ENCODE results near the gene MMP24.
"Not testable (repeated sequence)": the region's sequence is repeated elsewhere in the genome, so short reads cannot be mapped to it uniquely, and the experiment has no call there.

The MMP24 gene

GRCh38 chr20:35223941-35224340, 2.5 kb upstream of the MMP24 start:
- no peak for DNase-seq

DNA sequence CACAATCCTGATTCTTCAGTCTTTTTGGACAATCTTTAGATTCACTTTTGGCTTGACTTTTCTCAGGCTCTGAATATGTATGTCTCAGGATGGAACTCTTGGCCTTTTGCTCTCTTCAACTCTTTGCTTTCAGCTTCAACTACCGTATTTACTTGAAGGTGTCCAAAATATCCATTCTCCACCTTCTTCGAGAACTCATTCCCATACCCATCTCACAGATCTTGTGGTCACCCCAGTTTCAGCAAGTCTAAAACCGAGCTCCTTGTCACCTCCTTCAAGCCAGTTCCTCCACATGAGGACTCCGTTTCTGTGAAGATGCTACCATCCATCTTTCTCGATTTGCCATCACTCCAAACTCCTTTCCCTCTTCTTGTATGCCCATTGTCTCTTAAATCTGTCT, 2.0 kb upstream of the MMP24 start:
- DNase-seq = no peak

DNA sequence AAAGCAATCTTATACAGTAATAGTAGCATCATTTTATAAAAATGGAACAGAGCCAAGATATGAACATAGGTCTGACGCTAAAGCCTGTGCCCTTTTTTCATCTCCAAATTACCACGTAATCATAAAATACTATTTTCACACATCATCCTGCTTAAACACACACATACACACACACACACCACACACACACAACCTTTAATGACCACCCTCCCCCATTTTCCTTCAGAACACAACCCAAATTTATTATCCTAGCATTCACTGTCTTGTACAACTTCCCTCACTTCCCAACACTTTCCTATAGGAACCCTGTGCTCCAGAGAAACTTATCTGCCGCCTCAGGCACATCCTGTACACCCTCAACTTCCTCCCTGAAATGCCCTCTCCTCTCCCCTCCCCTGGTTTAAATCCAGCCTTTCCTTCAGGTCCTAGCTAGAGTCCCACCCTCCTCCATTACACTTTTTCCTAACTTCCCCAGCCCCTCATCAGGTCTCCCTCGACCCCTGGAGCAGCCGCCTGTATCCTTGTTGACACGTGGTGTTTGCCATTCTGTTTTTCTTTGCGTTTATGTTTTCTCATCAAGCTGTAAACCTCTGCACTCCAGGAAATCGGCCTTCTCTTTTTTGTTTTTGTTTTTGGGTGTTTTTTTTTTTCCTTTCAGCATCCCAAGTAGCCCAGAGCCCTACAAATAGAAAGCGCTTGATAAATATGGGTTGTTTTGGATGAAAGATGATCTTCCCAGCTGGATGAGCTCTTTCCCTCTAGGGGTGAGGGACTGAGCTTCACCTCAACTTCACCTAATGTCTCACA, 968 bp upstream of the MMP24 start:
- no peak for DNase-seq

GRCh38 chr20:35226884-35227681, 593 bp downstream of the MMP24 start:
- peak; percentile 21 for DNase-seq

DNA sequence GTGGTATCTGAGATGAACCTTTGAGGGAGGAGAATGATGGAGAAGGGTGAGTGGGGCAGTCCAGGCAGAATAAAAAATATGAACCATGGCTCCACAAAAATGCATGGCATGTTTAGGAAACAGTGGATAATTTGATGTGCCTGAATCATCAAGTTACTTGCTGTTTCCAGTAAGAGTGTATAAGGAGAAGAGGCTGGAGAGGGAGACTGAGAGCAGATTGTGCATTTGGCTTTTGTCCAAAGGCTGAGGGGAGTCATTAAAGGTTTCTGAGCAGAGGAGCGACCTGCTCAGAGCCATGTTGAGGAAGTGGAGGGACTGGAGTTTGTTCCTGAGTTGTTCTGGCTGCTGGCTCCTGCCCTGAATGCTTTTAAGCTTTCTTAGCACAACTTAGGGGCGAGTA, 6.1 kb downstream of the MMP24 start:
- DNase-seq = no peak

- no peak for DNase-seq
Observed at GRCh38 chr20:35235881-35236280, 9.4 kb downstream of the MMP24 start.

- no peak for DNase-seq
Observed at GRCh38 chr20:35237486-35237885, 11.0 kb downstream of the MMP24 start.

GRCh38 chr20:35238170-35238569, 11.7 kb downstream of the MMP24 start:
- DNase-seq = no peak

DNA sequence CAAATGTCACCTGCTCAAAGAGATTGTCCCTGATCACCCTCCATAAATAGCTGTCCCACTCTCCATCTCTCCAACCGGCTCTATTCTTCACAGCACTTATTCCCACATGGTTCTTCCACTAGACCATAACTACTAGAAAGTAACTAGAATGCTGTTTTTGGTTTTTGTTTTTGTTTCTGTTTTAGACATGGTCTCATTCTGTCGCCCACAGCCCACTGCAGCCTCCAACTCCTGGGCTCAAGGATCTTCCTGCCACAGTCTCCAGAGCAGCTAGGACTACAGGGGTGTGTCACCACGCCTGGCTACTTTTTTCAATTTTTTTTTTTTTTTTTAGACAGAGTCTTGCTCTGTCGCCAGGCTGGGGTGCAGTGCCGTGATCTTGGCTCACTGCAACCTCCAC, 12.2 kb downstream of the MMP24 start:
- peak; percentile 57 for DNase-seq

GRCh38 chr20:35240083-35240810, 13.8 kb downstream of the MMP24 start:
- DNase-seq = no peak

DNA sequence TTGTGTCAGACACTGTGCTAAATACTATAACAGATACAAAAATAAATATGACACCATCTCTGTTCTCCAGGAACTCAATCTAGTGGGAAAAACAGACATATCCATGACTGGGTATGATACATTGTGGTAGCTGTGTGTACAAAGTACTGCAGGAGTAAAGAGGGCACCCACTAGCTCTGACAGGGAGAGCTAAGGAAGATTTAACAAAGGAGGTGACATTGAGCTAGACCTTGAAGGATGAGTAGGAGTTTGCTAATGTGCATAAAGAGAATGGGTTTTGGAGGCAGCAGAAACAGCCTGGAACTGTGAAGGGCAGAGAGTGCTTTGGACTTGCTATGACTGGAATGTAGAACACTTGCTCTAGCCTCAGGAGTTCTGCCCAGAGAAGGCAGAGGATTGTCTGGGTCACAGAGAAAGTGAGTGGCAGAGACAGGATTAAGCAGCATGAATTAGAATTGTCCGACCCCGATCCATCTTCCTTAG, 14.4 kb downstream of the MMP24 start:
- no peak for DNase-seq

GRCh38 chr20:35243317-35243716, 16.8 kb downstream of the MMP24 start:
- no peak for DNase-seq

DNA sequence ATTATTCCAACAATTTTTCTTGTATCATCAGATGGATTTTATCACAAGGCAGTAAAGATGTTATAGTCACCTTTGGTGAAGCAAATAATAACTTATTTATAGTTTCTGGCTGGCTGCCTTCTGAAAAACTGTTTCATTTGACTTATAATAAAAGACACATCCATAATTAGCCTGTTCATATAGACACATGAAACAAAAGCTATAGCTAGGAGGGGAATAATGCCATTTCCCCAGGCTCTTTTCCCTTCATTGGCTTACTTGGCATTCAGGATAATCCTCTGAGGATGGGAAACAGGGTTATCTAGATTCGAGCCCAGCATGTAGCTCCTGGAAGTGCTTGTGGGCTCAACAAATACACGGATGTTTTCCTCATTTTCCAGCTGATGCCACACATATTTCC, 17.5 kb downstream of the MMP24 start:
- no peak for DNase-seq

GRCh38 chr20:35246723-35247122, 20.2 kb downstream of the MMP24 start:
- DNase-seq = no peak

DNA sequence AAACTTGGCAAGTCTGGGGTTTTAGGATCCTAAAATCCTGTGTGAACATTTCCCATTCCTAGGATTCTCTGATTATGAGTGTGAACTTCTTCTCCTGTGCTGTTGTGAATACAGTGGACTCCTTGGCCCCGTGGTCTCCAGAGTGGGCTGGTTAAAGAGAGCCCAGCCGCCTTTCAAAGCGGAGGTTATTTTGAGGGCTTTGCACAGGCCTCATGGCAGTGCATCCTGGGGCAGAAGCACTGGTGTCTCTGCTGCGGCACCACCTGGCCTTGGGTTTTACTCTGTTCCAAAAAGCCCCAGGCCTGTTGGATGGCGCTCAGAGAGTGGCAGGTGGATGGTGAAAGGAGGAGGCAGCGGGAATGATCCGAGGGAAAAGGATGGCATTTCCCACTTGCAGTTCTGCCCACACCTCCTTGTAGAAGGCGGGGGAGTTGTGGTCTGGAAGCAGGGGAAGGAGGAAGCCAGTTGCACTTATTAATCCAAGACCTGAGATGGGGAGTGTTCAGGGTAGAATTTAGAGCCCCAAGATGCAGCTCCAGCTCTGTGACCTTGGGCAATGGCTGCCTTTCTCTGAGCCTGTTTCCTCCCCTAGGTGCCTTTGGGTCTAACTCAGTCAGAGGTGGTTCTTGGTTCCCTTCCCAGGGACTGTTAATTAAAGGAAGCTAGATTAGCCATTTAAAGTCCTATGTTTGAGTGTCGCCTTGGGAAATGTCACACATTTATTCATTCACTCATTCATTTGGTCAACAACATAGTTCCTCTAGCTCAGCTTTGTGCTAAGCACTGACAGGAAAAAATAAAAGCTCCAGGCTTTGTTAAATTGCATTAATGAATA, 22.4 kb downstream of the MMP24 start:
- DNase-seq = no peak

DNA sequence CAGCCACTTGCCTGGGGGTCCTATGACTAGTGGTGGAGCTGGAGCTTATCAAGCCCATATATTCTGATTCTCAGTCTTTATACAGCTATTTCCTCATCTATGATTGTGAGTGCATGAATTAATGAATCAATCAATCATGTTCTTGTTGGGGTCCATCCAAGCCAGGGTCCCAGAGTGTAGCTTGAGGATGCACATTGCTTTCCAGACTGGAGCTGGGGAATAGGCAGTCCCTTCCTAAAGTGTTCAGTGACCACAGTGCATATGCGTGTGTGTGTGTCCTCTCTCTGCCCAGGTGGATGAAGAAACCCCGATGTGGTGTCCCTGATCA, 25.1 kb downstream of the MMP24 start:
- no peak for DNase-seq

- DNase-seq = no peak
Observed at GRCh38 chr20:35252037-35252461, 25.6 kb downstream of the MMP24 start.

DNA sequence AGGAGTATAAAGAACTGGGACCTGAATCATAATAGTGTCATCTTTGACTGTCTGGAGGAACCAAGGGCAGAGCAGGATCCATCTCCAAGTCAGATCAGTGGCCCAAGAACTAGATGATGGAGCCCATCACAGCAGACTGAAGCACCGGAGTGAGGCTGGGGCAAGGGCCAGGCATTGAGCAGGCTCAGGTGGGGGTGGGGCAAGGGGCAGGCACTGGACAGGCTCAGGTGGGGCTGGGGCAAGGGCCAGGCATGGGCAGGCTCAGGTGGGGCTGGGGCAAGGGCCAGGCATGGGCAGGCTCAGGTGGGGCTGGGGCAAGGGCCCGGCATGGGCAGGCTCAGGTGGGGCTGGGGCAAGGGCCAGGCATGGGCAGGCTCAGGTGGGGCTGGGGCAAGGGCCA, 26.1 kb downstream of the MMP24 start:
- not testable (repeated sequence) for DNase-seq

DNA sequence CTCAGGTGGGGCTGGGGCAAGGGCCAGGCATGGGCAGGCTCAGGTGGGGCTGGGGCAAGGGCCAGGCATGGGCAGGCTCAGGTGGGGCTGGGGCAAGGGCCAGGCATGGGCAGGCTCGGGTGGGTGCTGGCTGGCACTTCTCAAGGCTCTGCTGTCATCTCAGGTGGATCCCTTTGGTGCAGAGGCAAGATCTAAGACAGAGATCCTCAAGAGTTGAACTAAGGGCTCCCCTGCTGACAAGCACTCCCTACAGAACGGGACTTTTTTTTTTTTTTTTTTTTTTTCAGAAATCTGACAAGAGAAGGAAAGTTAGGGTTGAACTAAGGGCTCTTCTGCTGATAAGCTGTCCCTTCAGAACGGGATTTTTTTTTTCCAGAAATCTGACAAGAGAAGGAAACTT, 26.5 kb downstream of the MMP24 start:
- no peak for DNase-seq

DNA sequence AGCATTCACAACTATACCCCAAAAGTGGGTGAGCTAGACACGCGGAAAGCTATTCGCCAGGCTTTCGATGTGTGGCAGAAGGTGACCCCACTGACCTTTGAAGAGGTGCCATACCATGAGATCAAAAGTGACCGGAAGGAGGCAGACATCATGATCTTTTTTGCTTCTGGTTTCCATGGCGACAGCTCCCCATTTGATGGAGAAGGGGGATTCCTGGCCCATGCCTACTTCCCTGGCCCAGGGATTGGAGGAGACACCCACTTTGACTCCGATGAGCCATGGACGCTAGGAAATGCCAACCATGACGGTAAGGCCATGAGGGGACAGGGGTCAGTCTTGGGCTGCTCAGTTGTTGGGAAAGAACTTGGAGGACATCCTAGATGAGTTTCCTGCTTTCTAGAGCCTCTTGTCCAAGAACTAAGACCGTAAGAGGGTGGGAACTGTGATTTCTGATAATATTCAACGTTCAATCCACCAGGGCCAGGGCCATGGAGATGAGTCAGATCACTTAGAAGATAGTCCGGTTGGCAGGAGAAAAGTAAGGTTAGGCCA, 28.0 kb downstream of the MMP24 start:
- DNase-seq = no peak

DNA sequence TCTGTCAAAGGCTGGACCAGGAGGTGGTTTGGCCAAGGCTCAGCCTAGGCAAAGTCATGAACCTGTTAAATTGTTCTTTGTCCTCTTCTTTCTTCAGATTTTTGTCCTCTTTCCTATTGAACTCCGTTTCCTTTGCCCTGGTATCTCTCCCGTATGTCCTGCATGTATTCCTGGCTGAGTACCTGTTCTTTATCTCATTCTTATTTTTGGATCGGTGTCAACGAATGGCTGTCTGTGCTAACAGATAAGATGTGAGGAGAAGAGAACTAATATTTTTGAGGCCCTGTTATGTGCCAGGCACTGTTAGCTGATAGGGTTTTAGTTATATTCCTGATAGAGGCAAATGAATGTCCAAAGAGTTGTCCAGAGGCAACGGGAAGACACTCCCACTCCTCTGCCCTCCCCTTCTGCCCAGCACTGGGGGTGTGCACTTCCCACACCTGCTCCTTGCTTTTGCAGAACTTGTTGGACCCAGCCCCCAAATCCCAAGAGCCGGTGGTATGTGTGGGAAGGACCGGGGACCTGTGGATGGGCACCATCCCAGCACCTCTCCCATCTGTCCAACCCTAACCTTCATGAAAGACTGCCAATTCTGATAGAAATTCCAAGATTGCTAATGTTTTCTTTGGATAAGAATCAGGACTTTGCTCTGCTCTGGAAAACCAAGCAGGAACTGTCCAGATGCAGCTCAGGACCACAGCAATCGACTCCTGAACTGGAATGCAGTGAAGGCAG, 30.9 kb downstream of the MMP24 start:
- DNase-seq = no peak

- DNase-seq = no peak
Observed at GRCh38 chr20:35260426-35260825, 33.9 kb downstream of the MMP24 start.
